Subcutaneous abdominal adipose tissue (tissue), 5 donors: ENCODE measurements around the gene NADSYN1.

Source experiments
- H3K27ac ChIP-seq: one replicate; pipeline ENCODE4 v1.7.0; 2013; ENCODE audit warnings: low read depth, mild to moderate bottlenecking, inconsistent platforms, low read length, moderate library complexity
- H3K27me3 ChIP-seq, 5 donors: one replicate each; pipeline ENCODE4 v1.7.0; 2013; ENCODE audit warnings: low read length in 5 of 5, inconsistent platforms in 1 of 5; ENCODE audit not compliant: control insufficient read depth in 5 of 5, insufficient read depth in 4 of 5
- H3K36me3 ChIP-seq, 5 donors: one replicate each; pipeline ENCODE4 v1.7.0; 2013; ENCODE audit warnings: low read length in 5 of 5; ENCODE audit not compliant: control insufficient read depth in 5 of 5, insufficient read depth in 5 of 5
- H3K4me1 ChIP-seq, 5 donors: one replicate each; pipeline ENCODE4 v1.7.0; 2013; ENCODE audit warnings: low read length in 5 of 5, mild to moderate bottlenecking in 3 of 5, moderate library complexity in 1 of 5; ENCODE audit not compliant: control insufficient read depth in 5 of 5, insufficient read depth in 5 of 5
- H3K4me3 ChIP-seq, 5 donors: one replicate each; pipeline ENCODE4 v1.7.0; 2013; ENCODE audit warnings: low read length in 5 of 5, low read depth in 1 of 5
- H3K9ac ChIP-seq, 5 donors: one replicate each; pipeline ENCODE4 v1.7.0; 2013; ENCODE audit warnings: low read length in 5 of 5, mild to moderate bottlenecking in 4 of 5, moderate library complexity in 3 of 5
- H3K9me3 ChIP-seq, 5 donors: one replicate each; pipeline ENCODE4 v1.7.0; 2013; ENCODE audit warnings: low read length in 5 of 5; ENCODE audit not compliant: control insufficient read depth in 5 of 5
- donor health status: healthy.
- donor health status: healthy.
- donor health status: healthy.
- donor health status: healthy.
- donor health status: healthy.

The NADSYN1 gene

DNA sequence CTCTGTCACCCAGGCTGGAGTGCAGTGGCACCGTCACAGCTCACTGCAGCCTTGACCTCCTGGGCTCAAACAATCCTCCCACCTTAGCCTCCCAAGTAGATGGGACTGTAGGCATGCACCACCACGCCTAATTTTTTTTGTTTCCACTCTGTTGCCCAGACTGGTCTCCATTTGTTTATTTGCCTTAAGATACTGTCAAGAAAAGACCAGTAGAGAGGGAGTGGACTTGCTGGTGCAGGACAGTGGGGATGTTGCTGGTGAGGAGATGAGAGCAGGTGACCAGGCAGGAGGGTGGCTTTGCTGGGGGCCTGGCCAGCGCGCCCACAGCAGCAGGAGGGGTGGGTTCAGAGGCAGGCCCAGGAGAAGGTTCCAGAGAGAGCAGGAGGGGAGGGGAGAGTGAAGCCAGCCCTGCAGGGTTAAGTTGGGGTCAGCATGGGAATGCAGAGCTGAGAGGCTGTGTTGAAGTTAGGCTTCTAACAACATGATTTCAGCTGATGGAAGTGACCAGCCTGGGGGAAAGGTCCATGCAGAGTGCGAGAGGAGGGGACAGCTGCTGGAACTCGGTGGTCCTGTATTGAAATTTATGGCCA, 35.8 kb downstream of the NADSYN1 start:
- H3K9me3 ChIP-seq = no peaks in the 10 kb centered on the region
- H3K27ac ChIP-seq = no peak overlapping the region
- H3K36me3 ChIP-seq = peaks cover 4 to 80% (median 70%) of the 10 kb centered on the region in 5 donors

DNA sequence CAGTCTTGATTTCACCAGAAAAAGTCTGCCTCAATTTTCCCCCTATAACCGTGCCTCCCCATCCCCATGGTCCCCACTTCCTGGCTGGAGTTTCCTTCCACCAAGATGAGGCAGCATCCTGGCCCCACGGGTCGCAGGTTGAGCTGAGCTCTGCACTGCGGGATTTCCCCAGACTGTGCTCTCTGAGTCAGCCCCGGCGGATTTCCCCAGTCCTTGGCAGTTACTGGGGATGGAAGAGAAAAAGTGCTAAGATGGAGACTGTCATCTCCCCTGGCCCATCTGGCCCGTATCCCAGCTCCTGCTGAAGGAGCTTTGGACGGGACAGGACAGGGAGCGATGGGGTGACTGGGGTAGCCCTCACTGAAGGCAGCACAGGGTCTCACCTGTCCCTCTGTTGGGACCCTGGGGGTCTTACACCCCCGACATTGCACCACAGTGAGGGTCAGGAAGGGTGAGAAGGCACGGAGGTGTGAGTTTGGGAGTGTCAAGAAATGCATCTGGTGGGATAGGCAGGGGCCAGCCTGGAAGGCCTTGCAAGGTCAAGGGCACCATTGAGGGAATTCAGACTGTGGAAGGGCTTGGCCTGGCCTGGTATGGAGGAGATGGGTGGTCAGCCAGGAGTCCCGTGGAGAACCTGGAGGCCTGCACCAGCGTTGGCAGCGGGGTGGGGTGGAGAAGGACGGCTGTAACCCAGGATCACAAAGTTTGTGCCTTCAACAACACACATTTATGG, 36.5 kb downstream of the NADSYN1 start:
- Histone ChIP-seq H3K4me3 (no peak overlapping the region), H3K4me1 (peaks cover 0 to 20% (median 2%) of the 10 kb centered on the region in 5 donors), H3K36me3 (peaks cover 4 to 80% (median 68%) of the 10 kb centered on the region in 5 donors), H3K27ac (no peak overlapping the region), H3K27me3 (no peaks in the 10 kb centered on the region), H3K9ac (no peak overlapping the region), H3K9me3 (no peaks in the 10 kb centered on the region)

More for the DNA sequence above, 35.8 kb downstream of the NADSYN1 start:
- Histone ChIP-seq H3K4me3 (no peak overlapping the region), H3K9ac (no peak overlapping the region), H3K4me1 (peaks cover 0 to 20% (median 2%) of the 10 kb centered on the region in 5 donors), H3K27me3 (no peaks in the 10 kb centered on the region)

DNA sequence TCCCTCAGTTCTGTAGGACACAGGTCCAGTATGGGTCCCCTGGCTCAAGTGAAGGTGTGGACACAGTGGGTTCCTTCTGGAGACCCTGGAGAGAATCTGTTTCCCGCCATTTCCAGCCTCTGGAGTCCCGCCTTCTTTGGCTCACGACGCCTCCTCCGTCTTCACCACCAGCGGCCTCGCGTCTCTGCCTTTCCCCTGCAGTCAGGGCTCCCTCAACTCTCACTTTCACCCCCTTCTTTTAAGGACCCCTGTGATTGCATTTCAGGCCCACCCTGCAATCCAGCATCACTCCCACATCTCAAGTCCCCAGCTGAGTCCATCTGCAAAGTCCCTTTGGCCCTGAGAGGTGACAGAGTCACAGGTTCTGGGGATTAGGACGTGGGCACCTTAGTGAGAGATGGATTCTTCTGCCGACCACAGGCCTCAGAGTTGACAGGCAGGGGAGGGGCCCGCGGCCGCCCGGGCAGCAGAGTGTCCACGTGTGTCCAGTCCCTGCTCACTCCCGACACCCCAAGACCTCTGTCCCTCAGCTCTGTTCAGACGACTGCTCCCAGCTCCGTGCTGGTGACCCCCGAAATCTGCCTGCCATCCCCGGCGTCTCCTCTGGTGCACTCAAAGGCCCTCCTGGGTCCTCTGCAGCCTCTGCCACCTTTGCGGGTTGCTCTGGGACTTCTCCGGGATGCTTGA, 37.2 kb downstream of the NADSYN1 start:
- Histone ChIP-seq H3K4me1 (peaks cover 0 to 20% (median 0%) of the 10 kb centered on the region in 5 donors), H3K36me3 (peaks cover 8 to 80% (median 67%) of the 10 kb centered on the region in 5 donors), H3K9ac (no peak overlapping the region), H3K4me3 (no peak overlapping the region), H3K27ac (no peak overlapping the region), H3K9me3 (no peaks in the 10 kb centered on the region), H3K27me3 (no peaks in the 10 kb centered on the region)

DNA sequence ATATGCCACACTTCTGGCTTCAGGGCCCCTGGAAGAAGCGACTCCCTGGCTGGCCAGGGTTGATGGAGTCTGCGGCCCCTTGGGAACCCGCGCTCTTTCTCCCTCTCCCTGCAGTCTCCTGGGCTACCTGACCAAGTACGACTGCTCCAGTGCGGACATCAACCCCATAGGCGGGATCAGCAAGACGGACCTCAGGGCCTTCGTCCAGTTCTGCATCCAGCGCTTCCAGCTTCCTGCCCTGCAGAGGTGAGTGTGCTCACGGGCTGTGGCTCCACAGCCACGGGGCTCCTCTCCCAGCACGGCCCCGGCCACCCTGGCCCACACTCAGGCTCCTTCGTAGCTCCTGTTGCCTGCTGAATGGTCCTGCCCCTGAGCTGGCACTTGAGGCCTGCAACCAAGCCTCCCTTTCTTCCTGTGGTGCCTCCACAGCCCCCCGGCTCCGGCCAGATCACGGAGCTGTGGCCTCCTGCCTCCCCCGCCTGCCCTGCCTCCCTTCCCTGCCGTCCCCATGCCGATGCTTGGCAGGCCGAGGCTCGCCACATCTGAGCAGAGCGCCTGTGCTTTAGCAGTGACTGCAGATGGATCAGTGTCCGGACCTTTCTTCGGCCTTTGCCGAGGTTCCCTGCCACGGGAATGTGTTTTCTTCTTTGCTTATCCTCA, 37.9 kb downstream of the NADSYN1 start:
- Histone ChIP-seq H3K4me1 (peaks cover 0 to 20% (median 0%) of the 10 kb centered on the region in 5 donors), H3K4me3 (no peak overlapping the region), H3K9ac (no peak overlapping the region), H3K36me3 (peaks cover 8 to 80% (median 67%) of the 10 kb centered on the region in 5 donors), H3K9me3 (no peaks in the 10 kb centered on the region), H3K27ac (no peak overlapping the region), H3K27me3 (no peaks in the 10 kb centered on the region)

DNA sequence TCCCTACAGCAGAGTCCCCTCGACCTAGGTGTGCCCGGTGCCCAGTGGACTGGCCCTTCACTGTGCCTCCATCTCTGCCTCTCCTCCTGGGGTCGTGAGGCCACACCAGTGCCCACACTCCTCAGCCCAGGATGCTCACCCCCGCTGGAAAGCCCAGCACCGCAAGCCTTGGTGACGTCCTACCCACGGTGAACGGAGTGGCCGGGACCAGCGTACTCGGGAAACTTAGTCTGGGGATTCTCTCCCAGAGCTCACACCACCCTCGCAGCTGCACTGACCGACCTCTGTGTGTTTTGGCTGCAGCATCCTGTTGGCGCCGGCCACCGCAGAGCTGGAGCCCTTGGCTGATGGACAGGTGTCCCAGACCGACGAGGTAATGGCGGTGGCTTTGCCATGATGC, 38.5 kb downstream of the NADSYN1 start:
- Histone ChIP-seq H3K9me3 (peaks cover 0 to 2% (median 0%) of the 10 kb centered on the region in 5 donors), H3K27me3 (no peaks in the 10 kb centered on the region), H3K4me3 (no peak overlapping the region), H3K27ac (no peak overlapping the region), H3K4me1 (peaks cover 0 to 20% (median 0%) of the 10 kb centered on the region in 5 donors), H3K36me3 (peaks cover 8 to 80% (median 67%) of the 10 kb centered on the region in 5 donors), H3K9ac (no peak overlapping the region)

DNA sequence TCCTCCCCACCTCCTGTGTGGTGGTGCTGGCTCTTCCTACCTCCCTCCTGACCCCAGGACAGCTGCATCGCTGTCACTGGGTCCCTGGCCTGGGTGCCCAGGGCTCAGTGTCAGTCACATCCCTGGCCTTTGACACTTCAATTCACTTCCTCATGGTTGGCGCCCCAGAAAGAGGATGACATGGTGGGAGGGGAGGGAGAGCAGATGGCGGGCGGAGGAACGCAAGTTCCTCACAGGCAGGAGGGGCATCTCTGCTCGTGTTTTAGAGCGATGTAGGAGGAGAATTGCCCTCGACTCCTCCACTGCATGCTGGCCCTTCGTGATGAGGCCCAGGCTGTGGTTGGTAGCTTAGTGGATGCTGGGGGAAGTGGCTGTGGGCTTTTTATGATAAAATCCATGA, 38.9 kb downstream of the NADSYN1 start:
- H3K4me1 ChIP-seq = peaks cover 0 to 20% (median 0%) of the 10 kb centered on the region in 5 donors
- H3K36me3 ChIP-seq = peaks cover 8 to 82% (median 69%) of the 10 kb centered on the region in 5 donors

DNA sequence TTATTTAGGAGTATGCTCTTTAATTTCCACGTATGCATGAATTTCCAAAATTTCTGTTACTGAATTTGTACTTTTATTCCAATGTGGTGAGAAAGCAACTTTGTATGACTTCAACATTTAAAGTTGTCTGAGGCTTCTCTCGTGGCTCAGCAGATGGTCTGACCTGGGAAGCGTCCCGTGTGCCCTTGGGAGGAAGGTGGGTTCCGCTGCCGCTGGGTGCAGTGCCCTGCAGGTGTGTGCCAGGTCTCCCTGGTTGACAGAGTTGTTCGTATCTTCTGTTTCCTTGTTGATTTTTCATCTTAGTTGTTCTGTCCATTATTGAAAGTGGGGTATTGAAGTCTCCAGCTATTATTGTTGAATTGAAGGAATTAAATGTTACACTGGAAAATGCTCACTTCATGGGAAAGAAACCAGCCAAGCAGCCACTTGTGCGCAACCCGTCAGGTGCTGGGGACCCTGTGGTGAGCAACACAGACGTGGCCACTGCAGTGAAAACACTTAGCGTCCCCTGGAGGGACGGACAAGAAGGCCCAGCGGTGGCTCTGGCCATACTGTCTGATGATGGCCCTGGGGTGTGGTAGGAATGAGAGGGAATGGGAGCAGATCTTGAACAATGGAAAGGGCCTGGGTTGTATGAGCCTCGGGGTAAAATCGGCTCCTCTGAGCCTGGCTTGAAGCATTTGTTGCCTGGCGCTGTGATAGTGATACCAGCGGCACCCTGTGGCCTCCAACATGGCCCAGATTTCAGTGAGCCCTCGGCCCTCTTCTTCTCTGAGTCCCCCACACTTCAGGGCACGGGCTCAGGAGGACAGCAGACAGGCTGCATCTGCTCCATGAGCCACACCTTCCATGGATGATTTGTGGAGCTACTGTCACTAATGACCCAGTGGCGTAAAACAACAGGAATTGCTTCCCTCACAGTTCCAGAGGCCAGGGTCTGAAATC, 42.6 kb downstream of the NADSYN1 start:
- Histone ChIP-seq H3K4me3 (no peak overlapping the region), H3K36me3 (peaks cover 14 to 93% (median 82%) of the 10 kb centered on the region in 5 donors), H3K4me1 (peaks cover 2 to 7% (median 6%) of the 10 kb centered on the region in 5 donors), H3K9ac (no peak overlapping the region), H3K9me3 (peaks cover 0 to 3% (median 0%) of the 10 kb centered on the region in 5 donors), H3K27ac (no peak overlapping the region), H3K27me3 (no peaks in the 10 kb centered on the region)

More for the DNA sequence above, 38.9 kb downstream of the NADSYN1 start:
- H3K9me3 ChIP-seq = peaks cover 0 to 3% (median 0%) of the 10 kb centered on the region in 5 donors
- no peak overlapping the region for H3K27ac ChIP-seq
- H3K4me3 ChIP-seq = no peak overlapping the region
- no peaks in the 10 kb centered on the region for H3K27me3 ChIP-seq
- no peak overlapping the region for H3K9ac ChIP-seq

DNA sequence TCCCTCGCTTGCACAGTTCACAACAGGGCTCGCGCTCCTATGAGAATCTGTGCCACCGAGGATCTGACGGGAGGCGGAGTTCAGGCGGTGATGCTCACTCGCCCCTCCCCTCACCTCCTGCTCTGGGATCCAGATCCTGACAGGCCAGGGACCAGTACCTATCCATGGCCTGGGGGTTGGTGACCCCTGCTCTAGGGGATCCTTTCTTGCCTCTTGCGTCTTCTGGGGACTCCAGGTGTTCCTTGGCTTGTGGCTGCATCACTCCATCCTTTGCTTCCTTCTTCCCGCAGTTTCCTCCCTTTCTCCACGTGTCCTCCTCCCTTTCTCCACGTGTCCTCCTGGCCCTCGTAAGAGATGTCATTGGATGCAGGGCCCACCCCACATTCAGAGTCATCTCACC, 43.4 kb downstream of the NADSYN1 start:
- no peak overlapping the region for H3K4me3 ChIP-seq
- peaks cover 0 to 3% (median 0%) of the 10 kb centered on the region in 5 donors for H3K9me3 ChIP-seq
- H3K36me3 ChIP-seq = peaks cover 14 to 93% (median 82%) of the 10 kb centered on the region in 5 donors

DNA sequence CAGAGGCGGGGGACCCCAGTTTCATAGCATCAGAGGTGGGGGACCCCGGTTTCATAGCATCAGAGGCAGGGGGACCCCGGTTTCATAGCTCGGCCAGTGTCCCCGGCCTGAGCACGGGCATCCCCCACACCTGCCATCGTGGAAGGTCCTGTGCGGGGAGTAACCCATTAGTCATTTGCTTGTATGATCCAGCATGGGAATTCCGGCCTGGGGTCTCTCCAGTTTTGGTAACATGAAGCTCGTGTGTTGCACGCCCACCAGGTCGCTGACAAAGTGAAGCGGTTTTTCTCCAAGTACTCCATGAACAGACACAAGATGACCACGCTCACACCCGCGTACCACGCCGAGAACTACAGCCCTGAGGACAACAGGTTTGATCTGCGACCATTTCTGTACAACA, 45.1 kb downstream of the NADSYN1 start:
- Histone ChIP-seq H3K27ac (no peak overlapping the region), H3K9me3 (peaks cover 0 to 3% (median 0%) of the 10 kb centered on the region in 5 donors), H3K36me3 (peaks cover 10 to 88% (median 77%) of the 10 kb centered on the region in 5 donors), H3K4me1 (peaks cover 2 to 13% (median 9%) of the 10 kb centered on the region in 5 donors), H3K27me3 (no peaks in the 10 kb centered on the region), H3K9ac (no peak overlapping the region), H3K4me3 (no peak overlapping the region)

More for the DNA sequence above, 43.4 kb downstream of the NADSYN1 start:
- peaks cover 2 to 13% (median 9%) of the 10 kb centered on the region in 5 donors for H3K4me1 ChIP-seq
- H3K27me3 ChIP-seq = no peaks in the 10 kb centered on the region
- no peak overlapping the region for H3K9ac ChIP-seq
- no peak overlapping the region for H3K27ac ChIP-seq
